Upper lobe of right lung (tissue), 1 donor: ENCODE data around the gene FAM117A. TPM values are rescaled to one million over a fixed set of nuclear protein-coding genes. Genes with fewer than 3 reads are reported as not detected.
"Not testable (repeated sequence)": the region's sequence is repeated elsewhere in the genome, so short reads cannot be mapped to it uniquely, and the experiment has no call there.

Experiments used
- ATAC-seq: fragments of 200-7000 bp; cut with Tn5 transposase; one replicate; pipeline ENCODE4 v1.9.1; 2020; ENCODE audit warnings: mild to moderate bottlenecking, moderate library complexity
- DNase-seq: peaks from one replicate; pipeline ENCODE4 v3.0.0-alpha.2; 2020
- H3K27ac ChIP-seq: fragments of 200-600 bp; one replicate; pipeline ENCODE4 v1.8.0; 2022
- H3K27me3 ChIP-seq: fragments of 200-600 bp; one replicate; pipeline ENCODE4 v1.8.0; 2022; ENCODE audit warnings: mild to moderate bottlenecking
- H3K36me3 ChIP-seq: fragments of 200-600 bp; one replicate; pipeline ENCODE4 v1.8.0; 2022
- H3K4me1 ChIP-seq: fragments of 200-600 bp; one replicate; pipeline ENCODE4 v1.8.0; 2022
- H3K4me3 ChIP-seq: fragments of 200-600 bp; one replicate; pipeline ENCODE4 v1.8.0; 2022; ENCODE audit warnings: mild to moderate bottlenecking
- H3K9me3 ChIP-seq: fragments of 200-600 bp; one replicate; pipeline ENCODE4 v1.8.0; 2022
- CTCF ChIP-seq: fragments of 200-600 bp; IDR thresholded peaks from one replicate; pipeline ENCODE4 v1.8.0; 2022; ENCODE audit warnings: antibody characterized with exemption
- intact Hi-C: fragments of 100-400 bp; cut with DNase I; formaldehyde crosslinking; loops from one replicate; pipeline ENCODE4 v1.11.0; 2022
- total RNA-seq: library from RNA; stranded (reverse); fragmentation: NEBNext Ultra II Directional; extraction: Animal tissue kit (Norgen Biotek cat#: 25700); gene quantifications from one replicate; pipeline ENCODE4 v1.2.1, GENCODE V29; 2021
- donor health status: DM: no; HTN: yes; CAD: no; lungs with severe emphysema.

Gene FAM117A
- total RNA-seq, 1 donor from 2014 or later, result 11.8 TPM

- Histone ChIP-seq H3K36me3 (no peaks in the 10 kb centered on the region), H3K4me3 (no peak overlapping the region), H3K9me3 (no peaks in the 10 kb centered on the region), H3K27ac (no peak overlapping the region), H3K27me3 (no peaks in the 10 kb centered on the region), H3K4me1 (peaks cover 17% of the 10 kb centered on the region)
- no peak for TF ChIP-seq CTCF
- DNase-seq (no peak), ATAC-seq (no peak)
- intact Hi-C loops, result no loop called here
Observed at GRCh38 chr17:49728425-49728824, 35.5 kb downstream of the FAM117A start.

GRCh38 chr17:49727380-49727779 is 36.6 kb downstream of the FAM117A start:
- no peak overlapping the region for H3K27ac ChIP-seq
- intact Hi-C loops, result no loop called here
- H3K27me3 ChIP-seq, result no peaks in the 10 kb centered on the region
- DNase-seq (no peak), ATAC-seq (no peak)
- no peak for TF ChIP-seq CTCF
- no peak overlapping the region for H3K4me3 ChIP-seq
- peaks cover 25% of the 10 kb centered on the region for H3K4me1 ChIP-seq
- H3K36me3 ChIP-seq, result peaks cover under 1% of the 10 kb centered on the region
- no peaks in the 10 kb centered on the region for H3K9me3 ChIP-seq

GRCh38 chr17:49725452-49726130 is 38.3 kb downstream of the FAM117A start:
- Histone ChIP-seq H3K27me3 (no peaks in the 10 kb centered on the region), H3K36me3 (peaks cover 18% of the 10 kb centered on the region), H3K27ac (no peak overlapping the region), H3K4me1 (peaks cover 25% of the 10 kb centered on the region), H3K9me3 (no peaks in the 10 kb centered on the region), H3K4me3 (no peak overlapping the region)
- ATAC-seq, result no peak
- DNase-seq, result no peak
- no peak for TF ChIP-seq CTCF
- intact Hi-C loops, result no loop called here

- H3K27me3 ChIP-seq, H3K4me3 ChIP-seq, ATAC-seq, H3K9me3 ChIP-seq, intact Hi-C loops, H3K27ac ChIP-seq, DNase-seq: not testable (repeated sequence)
- Histone ChIP-seq H3K4me1 (peaks cover 14% of the 10 kb centered on the region), H3K36me3 (peaks cover 27% of the 10 kb centered on the region)
Observed at GRCh38 chr17:49724552-49724951, 39.4 kb downstream of the FAM117A start.

- H3K4me3 ChIP-seq, result no peak overlapping the region
- no peak for TF ChIP-seq CTCF
- H3K27me3 ChIP-seq, result no peaks in the 10 kb centered on the region
- intact Hi-C loops, result no loop called here
- H3K9me3 ChIP-seq, result no peaks in the 10 kb centered on the region
- H3K4me1 ChIP-seq, result peaks cover 14% of the 10 kb centered on the region
- ATAC-seq, result peak; percentile 48
- H3K36me3 ChIP-seq, result peaks cover 37% of the 10 kb centered on the region
- no peak for DNase-seq
- H3K27ac ChIP-seq, result peak overlapping the region; percentile 55
Observed at GRCh38 chr17:49723423-49723822, 40.5 kb downstream of the FAM117A start.

- Histone ChIP-seq H3K27me3 (no peaks in the 10 kb centered on the region), H3K27ac (no peak overlapping the region), H3K36me3 (peaks cover 49% of the 10 kb centered on the region), H3K9me3 (no peaks in the 10 kb centered on the region), H3K4me3 (no peak overlapping the region), H3K4me1 (peaks cover 14% of the 10 kb centered on the region)
- ATAC-seq, result no peak
- no peak for TF ChIP-seq CTCF
- no peak for DNase-seq
- intact Hi-C loops, result no loop called here
Observed at GRCh38 chr17:49722066-49722465, 41.9 kb downstream of the FAM117A start.
